GM18870 (cell line): ENCODE results near the gene CHGA.

Source experiments
- ATAC-seq: cut with Tn5 transposase; IDR thresholded peaks from one replicate; pipeline ENCODE4 v1.9.1; 2021; ENCODE audit warnings: moderate library complexity; ENCODE audit not compliant: unreplicated experiment

The CHGA gene

DNA sequence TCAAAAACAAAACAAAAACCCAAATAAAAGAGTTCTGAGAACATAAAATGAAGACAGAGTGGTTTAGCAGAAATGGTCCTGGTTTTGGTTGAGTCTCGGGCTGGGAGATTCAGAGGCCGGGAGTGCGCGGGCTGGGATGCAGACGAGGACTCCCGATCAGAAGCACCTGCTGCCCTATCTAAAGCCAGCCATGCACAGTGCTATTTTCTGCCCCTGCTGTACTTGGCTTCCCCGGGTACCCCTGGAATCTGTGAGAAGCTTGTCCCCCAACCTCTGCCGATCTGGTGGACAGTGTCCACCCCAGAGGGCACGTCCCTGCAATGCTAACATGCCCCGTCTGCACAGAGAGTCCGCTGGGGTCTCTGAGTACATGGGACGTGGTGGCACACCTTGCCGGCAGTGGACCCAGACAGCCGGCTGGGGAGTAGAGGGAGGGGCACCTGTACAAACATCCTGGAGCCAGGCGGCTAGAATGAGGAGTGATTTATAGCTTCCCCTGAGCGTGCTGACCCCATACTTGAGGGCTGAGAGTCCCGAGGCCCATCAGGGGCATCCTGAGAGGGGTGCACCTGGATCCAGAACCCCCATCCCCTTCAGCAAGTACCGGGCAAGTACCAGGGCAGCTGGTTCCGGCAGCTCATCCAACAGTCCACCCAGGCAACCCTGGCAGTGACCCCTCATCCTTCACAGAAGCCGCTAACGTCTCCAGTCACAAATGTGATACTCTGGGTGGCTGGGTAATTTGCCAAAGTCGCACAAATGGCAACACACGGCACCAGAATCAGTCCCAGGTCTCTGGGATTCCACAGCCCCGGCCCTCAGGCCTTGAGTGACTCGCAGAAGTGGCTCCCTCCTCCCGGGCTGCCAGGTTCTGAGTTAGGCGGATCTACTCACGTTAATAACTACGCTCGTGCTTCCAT is 37.1 kb downstream of the CHGA start:
- no peak for ATAC-seq

- ATAC-seq, result no peak
These were observed 38.0 kb downstream of the CHGA start for GRCh38 chr14:92960706-92961566.

DNA sequence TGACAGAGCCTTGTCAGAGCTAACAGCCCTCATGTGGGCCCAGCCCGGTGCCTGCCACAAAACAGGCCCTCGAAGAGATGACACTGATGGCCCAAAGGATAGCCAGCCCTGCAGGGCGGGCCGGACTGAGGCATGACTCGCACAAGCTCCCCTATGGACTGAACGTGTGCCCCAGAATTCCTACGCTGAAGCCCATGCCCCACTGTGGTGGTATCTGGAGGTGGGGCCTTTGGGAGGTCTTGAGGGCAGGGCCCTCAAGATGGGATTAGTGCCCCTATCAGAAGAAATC is 38.6 kb downstream of the CHGA start:
- ATAC-seq, result no peak

DNA sequence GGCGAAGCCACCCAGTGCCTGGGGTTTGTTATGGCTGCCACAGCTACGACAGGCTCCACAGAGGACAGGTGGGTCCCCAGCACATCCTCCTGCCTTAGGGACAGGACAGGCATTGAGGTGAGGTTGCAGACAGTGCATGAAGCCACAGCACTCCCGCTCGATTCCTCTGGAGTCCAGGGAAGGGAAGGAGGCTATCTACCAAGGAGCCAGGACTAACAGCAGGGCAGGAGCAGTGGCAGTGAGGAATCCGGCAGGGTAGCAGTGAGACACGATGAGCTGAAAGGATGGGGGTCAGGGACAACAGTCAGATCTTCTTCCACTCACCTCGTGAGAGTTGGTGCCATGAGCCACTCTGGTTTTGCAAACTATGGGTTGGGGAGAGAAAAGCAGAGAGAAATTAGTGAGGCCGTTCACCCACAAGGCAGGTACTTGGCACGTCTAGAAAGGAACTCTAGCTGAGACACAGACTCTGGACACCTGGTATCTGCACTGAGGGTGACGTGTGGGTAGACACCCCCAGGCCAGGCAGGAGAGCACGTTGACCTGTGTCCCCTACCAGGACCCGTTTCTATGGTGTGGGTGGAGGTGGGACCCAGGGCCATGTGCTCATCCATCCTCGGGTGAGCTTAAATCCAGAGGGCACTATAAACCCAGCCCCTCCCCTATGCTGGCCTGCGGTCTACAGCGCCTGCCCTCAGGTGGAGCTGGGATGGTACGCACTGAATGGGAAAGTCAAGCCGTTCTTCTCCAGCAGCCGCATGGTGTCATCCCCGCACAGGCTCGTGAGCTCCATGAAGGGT is 39.3 kb downstream of the CHGA start:
- no peak for ATAC-seq

- no peak for ATAC-seq
These were observed 39.8 kb downstream of the CHGA start for GRCh38 chr14:92962831-92963095.

GRCh38 chr14:92963301-92964123 is 40.6 kb downstream of the CHGA start:
- ATAC-seq, result no peak

DNA sequence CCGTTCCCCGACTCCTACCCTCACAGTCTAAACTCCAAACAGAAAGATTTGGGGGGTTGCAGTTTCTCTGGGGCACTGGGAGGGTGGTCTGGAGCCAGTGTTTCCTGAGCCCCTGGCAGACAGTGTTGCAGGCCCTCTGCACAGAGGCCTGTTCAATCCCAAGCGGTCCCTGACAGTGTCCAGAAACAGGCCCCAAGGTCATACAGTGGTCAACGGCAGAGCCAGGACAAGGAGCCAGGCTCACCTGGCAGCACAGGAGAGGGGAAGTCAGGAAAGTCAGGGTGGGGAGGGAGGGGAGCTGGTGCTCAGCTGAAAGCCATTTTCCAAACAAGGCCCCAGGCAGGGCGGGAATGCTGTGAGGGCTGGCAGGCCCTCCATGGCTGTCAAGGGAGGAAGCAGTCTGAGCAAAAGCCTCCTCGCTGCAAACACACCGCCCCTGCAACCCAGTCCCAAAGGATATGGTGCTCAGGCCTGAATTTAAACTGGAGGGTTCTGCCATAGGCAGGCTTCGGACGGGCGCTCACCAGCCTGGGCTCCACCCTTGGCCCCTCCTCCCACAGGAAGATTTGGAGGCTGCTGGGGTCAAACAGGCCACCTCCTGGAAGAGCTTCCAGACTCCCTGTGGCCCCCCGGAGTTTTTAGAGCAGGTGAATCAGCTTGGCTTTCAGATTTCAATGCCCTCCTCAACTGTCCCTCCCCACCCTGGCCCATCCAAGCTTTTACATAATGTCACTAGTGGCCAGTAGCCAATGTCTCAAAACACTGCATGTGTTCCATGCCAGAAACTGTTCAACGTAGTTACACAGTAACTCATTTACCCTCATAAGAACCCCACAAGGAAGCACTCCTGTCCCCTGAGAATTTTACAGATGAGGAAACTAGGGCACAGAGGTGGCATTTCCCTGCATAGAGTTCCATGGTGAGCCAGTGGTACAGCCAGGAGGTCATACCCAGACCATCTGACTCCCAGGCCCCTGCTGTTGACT is 41.5 kb downstream of the CHGA start:
- ATAC-seq, result no peak

DNA sequence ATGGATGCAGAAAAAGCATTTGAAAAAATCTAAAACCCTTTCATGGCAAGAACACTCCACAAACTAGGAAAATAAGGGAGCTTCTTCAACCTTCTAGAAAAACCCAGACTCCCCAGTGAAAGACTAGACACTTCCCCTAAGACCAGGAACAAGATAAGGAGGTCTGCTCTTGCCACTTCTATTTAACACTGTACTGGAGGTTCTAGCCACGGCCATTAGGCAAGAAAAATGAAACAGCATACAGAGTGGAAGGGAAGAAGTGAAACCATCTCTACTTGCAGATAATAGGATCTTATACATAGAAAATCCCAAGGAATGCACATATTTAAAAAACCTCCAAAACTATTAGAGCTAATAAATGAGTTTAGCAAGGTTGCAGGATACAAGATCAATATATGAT is 42.3 kb downstream of the CHGA start:
- no peak for ATAC-seq

GRCh38 chr14:92967346-92967926 is 44.5 kb downstream of the CHGA start:
- ATAC-seq, result no peak

DNA sequence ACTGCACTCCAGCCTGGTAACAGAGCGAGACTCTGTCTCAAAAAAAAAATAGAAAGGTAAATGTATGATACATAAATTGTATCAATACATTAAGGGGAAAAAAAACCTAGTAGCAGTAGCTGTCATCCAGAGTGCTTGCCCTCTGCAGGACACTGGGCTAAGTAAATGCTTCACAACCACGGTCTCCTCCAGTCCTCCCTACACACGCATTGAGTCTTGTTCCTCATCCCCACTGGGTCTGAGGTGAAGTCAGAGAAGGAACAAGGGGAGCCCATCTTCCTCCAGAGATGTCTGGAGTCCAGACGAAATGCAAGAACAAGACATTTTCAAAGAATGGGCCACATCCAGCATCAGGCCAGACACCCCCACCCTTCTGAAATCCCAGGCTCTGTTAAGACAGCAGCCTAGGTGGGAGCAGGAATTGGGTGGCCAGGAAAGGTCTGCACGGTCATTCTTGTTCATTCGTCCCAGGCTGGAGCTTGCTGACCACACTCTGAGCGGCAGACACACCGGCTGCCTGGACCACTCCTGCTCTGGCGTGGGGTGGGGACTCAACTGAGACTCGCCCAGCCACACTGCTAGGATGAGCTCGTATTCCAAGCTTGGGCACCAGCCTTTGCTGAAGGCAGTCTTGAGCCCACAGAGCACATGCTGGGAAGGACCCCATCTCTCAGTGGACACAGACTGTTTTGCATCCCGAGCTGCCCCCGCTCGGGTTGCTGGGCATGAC is 45.5 kb downstream of the CHGA start:
- ATAC-seq, result no peak

- no peak for ATAC-seq
These were observed 46.5 kb downstream of the CHGA start for GRCh38 chr14:92969430-92969829.

GRCh38 chr14:92969871-92970270 is 46.9 kb downstream of the CHGA start:
- no peak for ATAC-seq

DNA sequence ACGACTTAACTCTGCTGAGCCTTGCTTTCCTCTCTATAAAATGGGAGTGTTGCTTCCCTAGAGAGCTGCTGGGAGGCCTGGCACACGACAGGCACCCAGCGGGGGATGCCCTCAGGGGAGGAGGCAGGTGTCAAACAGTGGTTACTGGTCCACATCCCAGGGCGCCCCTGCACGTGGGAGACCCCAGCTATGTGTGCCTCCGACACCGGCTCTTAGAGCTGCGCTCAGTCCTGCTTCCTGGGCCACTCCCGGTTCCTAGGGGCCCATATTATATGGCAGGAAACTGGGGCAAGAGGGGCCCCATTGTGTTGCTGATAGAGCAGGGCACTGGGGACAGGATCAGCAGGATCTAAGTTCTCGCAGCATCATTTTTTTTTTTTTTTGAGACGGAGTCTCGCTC is 47.3 kb downstream of the CHGA start:
- no peak for ATAC-seq

DNA sequence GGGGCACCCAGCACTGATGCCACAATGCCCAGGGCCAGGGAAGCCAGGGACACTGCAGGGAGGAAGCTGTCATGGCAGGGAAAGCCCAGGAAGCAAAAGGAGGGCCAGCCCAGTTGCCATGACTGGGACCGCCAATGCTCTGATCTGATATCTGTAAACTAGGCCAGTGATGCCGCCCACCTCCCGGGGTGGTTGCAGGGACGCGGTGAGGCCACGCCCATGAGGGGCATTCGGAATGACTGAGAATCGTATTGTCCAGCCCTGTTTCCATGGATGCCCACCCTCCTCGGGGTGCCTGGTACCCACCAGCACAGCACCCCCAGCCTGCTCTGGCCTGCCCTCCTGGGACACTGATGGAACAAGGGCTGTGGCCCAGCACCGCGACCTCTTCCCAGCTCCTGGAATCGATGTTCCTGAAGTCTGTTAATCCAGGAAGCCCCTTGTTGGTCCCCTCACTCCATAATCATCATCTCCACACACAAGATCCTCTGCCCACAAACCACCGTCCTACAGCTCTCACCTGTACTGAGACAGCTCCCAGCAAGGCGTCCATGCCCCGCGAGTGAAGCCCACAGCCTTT is 48.7 kb downstream of the CHGA start:
- no peak for ATAC-seq

- no peak for ATAC-seq
These were observed 50.4 kb downstream of the CHGA start for GRCh38 chr14:92973261-92973797.

DNA sequence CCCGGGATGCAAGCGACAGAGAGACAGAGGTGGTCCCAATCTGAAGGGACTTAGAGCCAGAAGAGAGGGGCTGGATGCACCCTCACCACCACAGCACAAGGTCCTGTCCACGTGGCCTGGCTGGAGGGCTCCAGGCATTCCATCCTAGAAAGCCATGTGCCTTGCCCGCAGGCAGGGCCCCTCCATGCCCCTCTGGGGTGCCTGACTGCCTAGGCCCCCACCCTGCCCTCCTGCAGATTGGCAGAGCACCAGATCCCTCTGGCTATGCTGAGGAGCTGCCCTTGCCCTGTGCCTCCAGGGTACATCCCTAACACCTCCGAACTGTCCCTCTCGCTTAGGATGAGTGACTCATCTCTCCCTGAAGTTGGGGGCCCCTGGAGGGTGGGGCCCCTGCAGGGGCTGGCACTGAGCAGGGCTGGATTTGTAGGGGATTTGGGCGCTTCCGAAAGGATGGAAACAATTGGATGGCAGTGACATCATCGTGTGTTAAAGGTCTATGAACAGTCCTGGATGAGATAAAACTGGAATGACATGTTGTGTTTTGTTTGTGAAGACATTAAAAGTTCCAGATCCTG is 50.9 kb downstream of the CHGA start:
- no peak for ATAC-seq

GRCh38 chr14:92974541-92975345 is 51.8 kb downstream of the CHGA start:
- no peak for ATAC-seq
